Fibroblast of lung (primary cell): ENCODE data around the gene PGBD1. TPM values are rescaled to one million over a fixed set of nuclear protein-coding genes. Genes with fewer than 3 reads are reported as not detected.

Experiments used
- DNase-seq, 2 donors: peaks; one replicate each; pipeline versions ENCODE4 v3.0.0 to v3.0.0-alpha.2; 2010; ENCODE audit warnings: low read depth in 2 of 2
- H2AFZ ChIP-seq: 2 replicates; pipeline ENCODE4 v1.5.1; 2012; ENCODE audit warnings: low read length, control low read depth, inconsistent platforms
- H3K27ac ChIP-seq: 2 replicates; pipeline ENCODE4 v1.5.1; 2011; ENCODE audit warnings: low read length, control low read depth; ENCODE audit not compliant: insufficient read depth
- H3K27me3 ChIP-seq: 2 replicates; pipeline ENCODE4 v1.5.1; 2011; ENCODE audit warnings: mild to moderate bottlenecking, low read length; ENCODE audit not compliant: control insufficient read depth, insufficient read depth
- H3K36me3 ChIP-seq: 2 replicates; pipeline ENCODE4 v1.5.1; 2011; ENCODE audit warnings: low read length; ENCODE audit not compliant: control insufficient read depth, insufficient read depth
- H3K4me1 ChIP-seq: 2 replicates; pipeline ENCODE4 v1.5.1; 2011; ENCODE audit warnings: low read length; ENCODE audit not compliant: control insufficient read depth, insufficient read depth; ENCODE audit errors: extremely low read depth
- H3K4me2 ChIP-seq: 2 replicates; pipeline ENCODE4 v1.5.1; 2011; ENCODE audit warnings: low read length, control low read depth; ENCODE audit not compliant: insufficient read depth; ENCODE audit errors: extremely low read depth
- H3K4me3 ChIP-seq, 4 experiments: fragments of 200-600 bp in 1 of 4; sonication (generic) in 1 of 4; replicated peaks in 1 of 4; 2 replicates each; pipeline ENCODE4 v1.5.1; 2011 to 2016; ENCODE audit warnings: low read length in 4 of 4, low read depth in 3 of 4, mild to moderate bottlenecking in 3 of 4, control low read depth in 2 of 4, inconsistent platforms in 1 of 4, mixed read lengths in 1 of 4; ENCODE audit not compliant: insufficient read depth in 1 of 4; ENCODE audit errors: control extremely low read depth in 1 of 4
- H3K79me2 ChIP-seq: 2 replicates; pipeline ENCODE4 v1.5.1; 2012; ENCODE audit warnings: mild to moderate bottlenecking, low read length, inconsistent platforms; ENCODE audit not compliant: control insufficient read depth, insufficient read depth
- H3K9ac ChIP-seq: 2 replicates; pipeline ENCODE4 v1.5.1; 2011; ENCODE audit warnings: mild to moderate bottlenecking, low read length, control low read depth; ENCODE audit not compliant: insufficient read depth
- H3K9me3 ChIP-seq: 2 replicates; pipeline ENCODE4 v1.5.1; 2012; ENCODE audit warnings: low read depth, low read length; ENCODE audit not compliant: control insufficient read depth, insufficient read depth
- H4K20me1 ChIP-seq: 2 replicates; pipeline ENCODE4 v1.5.1; 2011; ENCODE audit warnings: low read length; ENCODE audit not compliant: control insufficient read depth, insufficient read depth; ENCODE audit errors: extremely low read depth
- EZH2 ChIP-seq: IDR thresholded peaks from 2 replicates; pipeline ENCODE4 v1.5.1; 2012; ENCODE audit warnings: low read length, control low read depth, mild to moderate bottlenecking; ENCODE audit errors: missing control alignments
- polyA plus RNA-seq, 2 donors: library from polyadenylated mRNA; depleted of rRNA in 1 of 2; stranded (reverse) in 1 of 2; unstranded in 1 of 2; fragments of >200 nt; gene quantifications; 2 replicates each; pipeline ENCODE4 v1.2.1, GENCODE V29; 2011 to 2012; ENCODE audit warnings: missing spikeins in 1 of 2
- total RNA-seq: library from RNA; depleted of rRNA; stranded (reverse); fragments of >200 nt; gene quantifications from 2 replicates; pipeline ENCODE4 v1.2.1, GENCODE V29; 2014
- TF ChIP-seq, protein P1 (sequence below), 2 donors: IDR thresholded peaks in 1 of 2; conservative IDR thresholded peaks in 1 of 2; 1 replicate in 1 of 2; 2 replicates in 1 of 2; pipeline ENCODE4 v1.5.1; 2011 to 2012; ENCODE audit warnings: low read length in 2 of 2, control low read depth in 1 of 2, inconsistent platforms in 1 of 2, low read depth in 1 of 2, mild to moderate bottlenecking in 1 of 2

Gene PGBD1
- total and polyA plus RNA-seq, 2 donors (not counting 1 experiment from before 2014, with no cell fraction given), result 5.5 to 5.8 TPM

DNA sequence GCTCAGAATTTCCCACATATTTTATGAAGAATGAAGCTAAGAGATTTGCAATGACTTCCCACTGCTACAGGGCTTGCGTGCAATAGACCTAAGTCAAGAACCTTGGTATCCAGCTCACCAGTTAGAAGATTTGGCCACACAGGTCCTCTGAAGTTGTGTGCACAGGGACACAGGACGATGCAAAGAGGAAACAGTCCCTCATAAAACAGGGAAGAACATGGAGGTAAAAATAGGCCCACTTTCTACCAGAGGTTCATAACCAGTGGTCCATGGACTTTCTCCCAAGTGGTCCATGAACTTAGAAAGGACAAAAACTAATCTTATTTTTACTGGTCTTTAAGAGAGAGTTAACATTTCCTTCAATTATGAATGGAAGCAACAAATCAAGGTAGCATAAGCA lies 30.6 kb upstream of the PGBD1 start:
- TF ChIP-seq EZH2, result no peak
- TF ChIP-seq, protein P1, sequence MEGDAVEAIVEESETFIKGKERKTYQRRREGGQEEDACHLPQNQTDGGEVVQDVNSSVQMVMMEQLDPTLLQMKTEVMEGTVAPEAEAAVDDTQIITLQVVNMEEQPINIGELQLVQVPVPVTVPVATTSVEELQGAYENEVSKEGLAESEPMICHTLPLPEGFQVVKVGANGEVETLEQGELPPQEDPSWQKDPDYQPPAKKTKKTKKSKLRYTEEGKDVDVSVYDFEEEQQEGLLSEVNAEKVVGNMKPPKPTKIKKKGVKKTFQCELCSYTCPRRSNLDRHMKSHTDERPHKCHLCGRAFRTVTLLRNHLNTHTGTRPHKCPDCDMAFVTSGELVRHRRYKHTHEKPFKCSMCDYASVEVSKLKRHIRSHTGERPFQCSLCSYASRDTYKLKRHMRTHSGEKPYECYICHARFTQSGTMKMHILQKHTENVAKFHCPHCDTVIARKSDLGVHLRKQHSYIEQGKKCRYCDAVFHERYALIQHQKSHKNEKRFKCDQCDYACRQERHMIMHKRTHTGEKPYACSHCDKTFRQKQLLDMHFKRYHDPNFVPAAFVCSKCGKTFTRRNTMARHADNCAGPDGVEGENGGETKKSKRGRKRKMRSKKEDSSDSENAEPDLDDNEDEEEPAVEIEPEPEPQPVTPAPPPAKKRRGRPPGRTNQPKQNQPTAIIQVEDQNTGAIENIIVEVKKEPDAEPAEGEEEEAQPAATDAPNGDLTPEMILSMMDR (conservative IDR thresholded peaks at IDR 0.05 in 1 of 2, IDR thresholded peaks at IDR 0.05 in 1 of 2; ENCODE audit: low read depth in 1 of 2, low read length in 2 of 2), result no peak
- Histone ChIP-seq H3K27me3 (no peaks in the 10 kb centered on the region), H3K36me3 (peaks cover 2% of the 10 kb centered on the region), H3K9me3 (no peaks in the 10 kb centered on the region), H3K4me2 (peak overlapping the region; percentile 87), H4K20me1 (no peaks in the 10 kb centered on the region), H3K79me2 (peaks cover 10% of the 10 kb centered on the region), H3K27ac (no peak overlapping the region), H3K4me1 (peaks cover 3% of the 10 kb centered on the region), H3K4me3 (peak overlapping the region; percentile 86 to 94 (median 88)), H3K9ac (no peak overlapping the region), H2AFZ (no peak overlapping the region)
- no peak for DNase-seq

- DNase-seq, result peak; percentile 3 to 17
- TF ChIP-seq, protein P1 (conservative IDR thresholded peaks at IDR 0.05 in 1 of 2, IDR thresholded peaks at IDR 0.05 in 1 of 2; ENCODE audit: low read depth in 1 of 2, low read length in 2 of 2), result no peak
- no peak for TF ChIP-seq EZH2
- Histone ChIP-seq H3K36me3 (peaks cover 1% of the 10 kb centered on the region), H3K79me2 (peaks cover 10% of the 10 kb centered on the region), H3K4me2 (peak overlapping the region; percentile 74), H2AFZ (peak overlapping the region; percentile 96), H3K4me1 (peaks cover 3% of the 10 kb centered on the region), H3K27me3 (no peaks in the 10 kb centered on the region), H3K27ac (peak overlapping the region; percentile 11), H4K20me1 (no peaks in the 10 kb centered on the region), H3K4me3 (peak overlapping the region; percentile 86 to 94 (median 88)), H3K9ac (peak overlapping the region; percentile 76), H3K9me3 (no peaks in the 10 kb centered on the region)
These were observed 29.7 kb upstream of the PGBD1 start for GRCh38 chr6:28251661-28252008.

GRCh38 chr6:28252009-28252975 lies 29.1 kb upstream of the PGBD1 start, which contains the start of gene ZKSCAN4:
Gene ZKSCAN4 (minus strand): TSS chr6:28252269. CDS start chr6:28251980, 289 bp downstream.
- no peak for TF ChIP-seq EZH2

More at GRCh38 chr6:28252009-28252975, 29.1 kb upstream of the PGBD1 start, which contains the start of gene ZKSCAN4:
- Histone ChIP-seq H4K20me1 (no peaks in the 10 kb centered on the region), H3K27me3 (no peaks in the 10 kb centered on the region), H2AFZ (peak within 1 kb of the TSS; percentile 96), H3K9me3 (no peaks in the 10 kb centered on the region), H3K4me2 (peak within 1 kb of the TSS; percentile 87), H3K9ac (peak within 1 kb of the TSS; percentile 76), H3K4me1 (peaks cover 3% of the 10 kb centered on the region), H3K36me3 (peaks cover 1% of the 10 kb centered on the region), H3K27ac (peak within 1 kb of the TSS; percentile 11), H3K4me3 (peak within 1 kb of the TSS; percentile 86 to 94 (median 88)), H3K79me2 (peaks cover 10% of the 10 kb centered on the region)
- DNase-seq, result peak; percentile 91 to 95
